HG02885 (cell line): Measurements from ENCODE around the gene KIF2C.
A peak's percentile ranks its signal among the peaks of the same experiment; 100 is the strongest.
"Not testable (repeated sequence)": the region's sequence is repeated elsewhere in the genome, so short reads cannot be mapped to it uniquely, and the experiment has no call there.

Experiments used
- ATAC-seq: cut with Tn5 transposase; IDR thresholded peaks from one replicate; pipeline ENCODE4 v1.9.1; 2021; ENCODE audit warnings: mild to moderate bottlenecking; ENCODE audit not compliant: unreplicated experiment, poor library complexity

The KIF2C gene

DNA sequence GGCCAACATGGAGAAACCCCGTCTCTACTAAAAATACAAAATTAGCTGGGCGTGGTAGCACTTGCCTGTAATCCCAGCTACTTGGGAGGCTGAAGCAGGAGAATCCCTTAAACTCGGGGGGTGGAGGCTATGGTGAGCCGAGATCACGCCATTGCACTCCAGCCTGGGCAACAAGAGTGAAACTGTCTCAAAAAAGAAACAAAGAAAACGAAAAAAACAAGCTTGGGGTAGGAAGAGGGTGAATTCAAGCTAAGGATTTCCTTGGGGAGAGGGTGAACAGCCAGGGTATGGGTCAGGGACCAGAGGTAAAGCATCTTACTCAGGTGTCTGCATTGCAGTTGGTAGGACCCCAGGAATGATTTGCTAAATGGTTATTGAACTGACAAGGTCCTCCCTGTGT lies 26.8 kb downstream of the KIF2C start:
- ATAC-seq: not testable (repeated sequence)

DNA sequence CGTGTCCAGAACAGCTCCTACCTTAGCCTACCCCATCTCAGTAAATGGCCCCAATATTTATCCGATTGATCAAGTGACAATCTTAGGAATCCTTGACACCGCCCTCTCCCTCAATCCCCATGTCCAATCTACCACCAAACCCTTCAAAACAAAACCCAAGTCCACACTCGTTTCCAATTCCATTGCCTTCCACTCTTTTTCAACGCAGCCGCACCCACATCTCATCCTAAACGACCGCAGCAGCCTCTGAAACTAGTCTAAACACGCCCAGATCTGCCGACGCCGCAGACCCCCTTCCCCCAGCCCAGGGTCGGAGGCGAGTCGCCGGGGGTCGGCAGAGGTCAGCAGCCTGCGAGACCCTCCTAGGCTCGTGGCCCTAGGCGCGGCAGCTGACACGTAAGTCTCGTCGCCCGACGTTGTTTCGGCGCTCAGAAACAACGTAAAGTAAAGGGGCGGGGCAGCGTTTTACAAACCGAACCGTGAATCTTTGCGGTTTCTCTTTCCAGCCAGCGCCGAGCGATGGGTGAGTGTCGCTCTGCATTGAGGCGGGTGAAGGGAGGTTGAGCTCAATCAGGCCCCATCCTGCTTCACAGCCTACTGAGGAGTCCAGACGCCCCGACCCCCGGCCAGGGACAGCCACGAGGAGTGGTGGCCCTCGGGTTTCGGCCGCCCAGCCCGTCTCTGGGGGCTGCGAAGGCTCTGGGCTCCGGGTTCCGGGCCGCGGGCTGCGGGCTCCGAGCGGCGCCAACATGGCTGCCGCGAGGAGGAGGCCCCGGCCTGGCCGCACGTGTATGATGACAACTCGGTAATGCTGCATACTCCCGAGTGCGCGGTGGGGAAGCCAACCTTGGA lies 35.7 kb downstream of the KIF2C start, which contains the start of gene RPS8:
Gene RPS8, plus strand, starts transcription at position 463 of the 852 bp plus-strand sequence. Its CDS starts 57 bp downstream, at position 520.
- ATAC-seq: peak; percentile 78

DNA sequence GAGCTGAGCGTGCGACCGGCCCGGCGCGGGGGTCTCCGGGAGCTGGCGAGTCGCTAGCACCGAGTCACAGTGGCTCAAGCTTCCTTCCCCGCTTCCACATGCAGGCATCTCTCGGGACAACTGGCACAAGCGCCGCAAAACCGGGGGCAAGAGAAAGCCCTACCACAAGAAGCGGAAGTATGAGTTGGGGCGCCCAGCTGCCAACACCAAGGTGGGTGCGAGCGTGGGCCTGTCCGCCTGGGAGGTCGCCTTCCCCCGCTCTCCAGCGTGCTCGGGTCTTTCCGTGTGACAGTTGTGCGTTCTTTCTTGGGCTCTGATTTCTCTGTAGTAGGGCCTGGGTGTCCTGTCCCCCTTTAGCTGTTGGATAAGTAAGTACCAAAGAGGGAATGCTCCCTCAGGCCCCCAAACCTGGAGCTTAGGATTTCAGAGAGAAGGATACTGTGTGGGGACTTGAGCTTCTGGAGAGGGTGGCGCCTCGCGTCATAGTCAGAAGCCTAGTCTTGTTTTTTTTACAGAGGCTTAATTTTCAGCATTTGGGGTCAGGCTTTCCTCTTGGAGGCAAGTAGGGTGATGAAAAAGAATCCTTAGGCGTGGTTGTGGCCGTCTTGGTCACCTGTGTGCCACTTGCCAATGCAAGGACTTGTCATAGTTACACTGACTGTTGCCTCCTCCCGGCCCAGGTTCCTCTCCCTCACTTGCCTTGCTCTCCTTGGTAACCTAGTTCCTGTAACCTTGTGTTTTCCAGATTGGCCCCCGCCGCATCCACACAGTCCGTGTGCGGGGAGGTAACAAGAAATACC lies 36.5 kb downstream of the KIF2C start:
- peak; percentile 13 for ATAC-seq

DNA sequence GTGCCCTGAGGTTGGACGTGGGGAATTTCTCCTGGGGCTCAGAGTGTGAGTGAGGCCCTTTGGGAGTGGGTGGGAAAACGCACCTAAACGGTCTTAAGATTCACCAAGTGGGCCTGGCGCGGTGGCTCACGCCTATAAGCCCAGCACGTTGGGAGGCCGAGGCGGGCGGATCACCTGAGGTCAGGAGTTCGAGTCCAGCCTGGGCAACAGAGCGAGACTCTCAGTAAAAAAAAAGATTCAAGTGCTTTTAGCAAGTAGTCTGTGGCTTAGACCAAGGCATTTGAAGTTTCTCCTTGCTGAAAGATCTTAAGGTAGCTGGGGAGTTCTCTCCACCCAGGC lies 37.1 kb downstream of the KIF2C start:
- no peak for ATAC-seq

DNA sequence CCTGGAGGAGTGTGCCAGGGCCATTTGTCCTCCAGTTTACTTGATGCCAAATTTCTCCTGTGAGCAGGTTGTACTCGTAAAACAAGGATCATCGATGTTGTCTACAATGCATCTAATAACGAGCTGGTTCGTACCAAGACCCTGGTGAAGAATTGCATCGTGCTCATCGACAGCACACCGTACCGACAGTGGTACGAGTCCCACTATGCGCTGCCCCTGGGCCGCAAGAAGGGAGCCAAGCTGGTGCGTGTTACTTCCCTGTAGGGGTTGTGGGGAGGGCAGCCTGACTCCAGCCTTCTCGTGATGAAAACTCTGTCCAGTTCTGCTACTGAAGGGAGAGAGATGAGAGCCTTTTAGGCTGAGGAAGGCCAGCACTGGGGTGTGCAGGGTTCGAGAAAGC lies 37.9 kb downstream of the KIF2C start:
- no peak for ATAC-seq

DNA sequence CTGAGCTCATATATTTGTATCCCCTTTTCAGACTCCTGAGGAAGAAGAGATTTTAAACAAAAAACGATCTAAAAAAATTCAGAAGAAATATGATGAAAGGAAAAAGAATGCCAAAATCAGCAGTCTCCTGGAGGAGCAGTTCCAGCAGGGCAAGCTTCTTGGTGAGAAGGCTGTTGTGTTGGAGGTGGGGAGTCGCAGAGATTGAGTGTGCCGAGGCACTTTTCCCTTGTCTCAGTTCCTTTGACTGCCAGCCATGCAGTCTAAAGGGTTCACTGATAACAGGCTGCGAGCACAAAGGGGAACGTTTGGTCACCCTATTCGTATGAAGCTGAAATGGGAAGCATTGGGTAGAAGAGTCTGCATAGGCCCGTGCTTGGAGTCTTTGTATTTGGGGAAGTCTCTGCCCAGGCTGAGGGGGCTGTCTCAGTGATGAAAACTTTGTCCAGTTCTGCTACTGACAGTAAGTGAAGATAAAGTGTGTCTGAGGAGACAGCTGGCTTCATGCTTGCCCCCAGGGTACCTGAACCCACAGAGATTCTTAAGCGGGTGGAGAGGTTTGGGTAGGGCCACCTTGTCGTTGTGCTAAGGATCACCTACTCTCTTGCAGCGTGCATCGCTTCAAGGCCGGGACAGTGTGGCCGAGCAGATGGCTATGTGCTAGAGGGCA lies 38.5 kb downstream of the KIF2C start:
- no peak for ATAC-seq

DNA sequence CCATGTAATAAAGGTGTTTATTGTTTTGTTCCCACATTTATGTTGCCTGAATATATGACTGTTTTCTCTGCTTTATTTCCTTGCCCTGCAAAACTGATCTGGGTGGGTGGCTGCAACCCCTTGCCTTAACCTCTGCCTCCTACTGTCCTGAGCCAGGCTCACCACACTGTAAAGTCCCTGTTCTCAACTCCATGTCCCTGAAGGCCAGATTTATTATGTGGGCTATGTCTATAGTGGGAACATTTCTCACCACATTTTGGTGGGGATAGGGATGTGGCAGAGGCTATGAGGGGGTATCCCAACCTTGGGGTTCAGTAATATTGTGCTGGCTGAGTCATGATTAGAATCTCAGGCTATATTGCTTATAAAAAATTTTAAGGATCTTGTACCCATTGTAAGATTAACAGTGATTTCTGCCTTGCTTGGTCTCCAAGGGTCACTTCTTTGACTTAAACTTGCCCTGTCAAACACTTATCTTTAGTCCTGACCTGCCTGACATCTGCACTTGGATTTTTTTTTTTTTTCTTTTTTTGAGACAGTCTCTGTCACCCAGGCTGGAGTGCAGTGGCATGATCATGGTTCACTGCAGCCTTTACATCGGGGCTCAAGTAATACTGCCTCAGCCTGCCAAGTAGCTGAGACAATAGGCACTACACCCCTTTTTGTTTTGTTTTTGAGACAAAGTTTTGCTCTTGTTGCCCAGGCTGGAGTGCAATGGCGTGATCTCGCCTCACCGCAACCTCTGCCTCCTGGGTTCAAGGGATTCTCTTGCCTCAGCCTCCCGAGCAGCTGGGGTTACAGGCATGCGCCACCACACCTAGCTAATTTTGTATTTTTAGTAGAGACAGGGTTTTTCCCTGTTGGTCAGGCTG lies 39.3 kb downstream of the KIF2C start:
- ATAC-seq: no peak

DNA sequence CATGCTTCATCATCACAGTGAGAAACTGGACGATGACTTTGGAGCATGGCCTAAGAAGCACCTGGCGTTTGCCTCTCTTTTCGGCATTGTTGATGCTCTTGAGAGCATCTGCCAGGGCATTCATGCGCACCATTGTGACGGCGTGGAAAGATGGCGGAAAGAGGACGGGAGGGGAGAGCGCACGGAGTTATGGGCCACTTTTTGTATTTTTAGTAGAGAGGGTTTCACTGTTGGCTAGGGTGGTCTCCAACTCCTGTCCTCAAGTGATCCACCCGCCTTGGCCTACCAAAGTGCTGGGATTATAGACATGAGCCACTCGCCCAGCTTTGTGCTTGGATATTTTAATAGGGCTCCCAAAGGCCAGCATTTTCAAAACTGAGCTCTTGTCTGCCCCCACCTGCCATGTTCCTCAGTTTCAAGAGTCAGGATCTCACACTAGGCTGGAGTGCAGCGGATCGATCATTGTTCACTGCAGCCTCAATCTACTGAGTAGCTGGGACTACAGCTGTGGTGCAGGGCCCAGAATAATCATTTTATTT lies 41.0 kb downstream of the KIF2C start:
- ATAC-seq: no peak

DNA sequence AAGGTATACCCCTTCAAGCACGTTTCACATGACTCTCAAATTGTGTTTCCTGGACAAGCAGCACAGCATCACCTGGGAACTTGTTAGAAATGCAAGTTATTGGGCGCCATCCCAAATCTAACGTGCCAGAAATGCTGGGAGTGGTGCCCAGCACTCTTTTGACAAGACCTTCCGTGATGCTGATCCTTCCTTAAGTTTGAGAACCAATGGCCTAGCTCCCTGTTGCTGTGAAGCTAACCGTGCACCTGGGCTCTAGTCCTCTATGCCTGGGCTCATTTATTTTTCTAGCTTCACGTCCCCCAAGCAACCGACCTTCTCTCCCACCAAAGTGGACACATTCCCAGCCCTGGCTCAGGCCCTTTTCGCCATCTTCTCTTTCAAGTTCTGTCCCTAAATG lies 44.1 kb downstream of the KIF2C start:
- no peak for ATAC-seq

DNA sequence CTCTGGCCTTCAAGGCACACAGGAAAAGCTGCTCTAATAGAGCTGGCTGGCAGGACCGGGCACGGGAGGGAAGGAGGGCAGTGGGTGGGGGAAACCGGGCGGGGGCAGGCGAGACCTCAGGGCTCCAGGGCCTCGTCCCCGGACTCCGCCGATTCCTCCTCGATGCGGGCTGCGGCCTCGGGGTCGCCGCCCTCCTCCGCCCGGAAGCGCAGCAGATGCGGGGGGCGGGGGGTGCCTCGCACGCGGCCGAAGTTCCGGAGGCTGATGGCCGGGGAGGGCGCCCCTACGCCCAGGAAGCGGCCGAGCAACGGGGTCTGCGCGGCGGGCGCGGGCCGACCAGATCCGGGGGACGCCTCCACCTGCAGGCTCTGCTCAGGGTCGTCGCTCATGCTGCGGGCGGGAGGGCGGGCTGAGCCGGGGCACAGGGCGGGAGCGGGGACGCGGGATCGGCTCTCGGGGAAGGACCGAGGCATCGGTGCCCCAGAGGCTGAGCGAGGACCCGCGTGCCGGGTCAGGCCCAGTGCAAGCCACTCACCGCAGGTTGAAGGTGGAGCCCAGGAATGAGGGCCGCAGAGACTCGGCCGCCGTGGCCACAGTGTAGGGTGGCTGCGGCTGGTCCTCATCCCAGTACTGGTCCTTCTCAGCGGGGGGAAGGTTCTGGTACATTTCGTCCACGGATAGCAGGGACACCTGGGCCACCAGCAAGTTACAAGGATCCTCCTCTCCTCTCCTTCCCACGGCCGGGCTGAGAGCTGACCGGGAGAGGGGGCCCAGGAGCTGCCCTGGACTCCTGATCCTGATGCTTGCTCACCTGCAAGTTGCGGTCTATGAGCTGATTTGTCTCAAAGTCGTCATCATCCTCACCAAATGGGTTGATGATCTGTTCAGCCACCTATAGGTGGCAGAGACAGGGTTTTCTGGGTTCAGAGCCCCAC lies 44.7 kb downstream of the KIF2C start:
- no peak for ATAC-seq

DNA sequence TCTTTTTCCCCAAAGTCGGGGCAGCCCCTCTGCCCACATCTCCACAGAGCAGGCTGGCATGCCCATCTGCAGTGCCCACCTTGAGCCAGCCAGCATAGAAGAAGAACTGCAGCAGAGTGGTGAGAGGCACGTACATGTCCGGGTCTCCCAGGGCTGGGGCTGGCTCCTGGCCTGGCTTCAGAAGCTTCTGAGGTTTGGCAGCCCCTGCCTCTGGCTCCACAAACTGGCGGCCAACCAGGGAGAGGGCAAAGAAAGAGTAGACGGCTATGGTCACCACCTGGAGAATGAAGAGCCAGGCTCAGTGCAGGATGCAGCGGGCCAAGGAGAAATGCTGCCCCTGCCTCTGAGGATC lies 45.4 kb downstream of the KIF2C start:
- no peak for ATAC-seq

DNA sequence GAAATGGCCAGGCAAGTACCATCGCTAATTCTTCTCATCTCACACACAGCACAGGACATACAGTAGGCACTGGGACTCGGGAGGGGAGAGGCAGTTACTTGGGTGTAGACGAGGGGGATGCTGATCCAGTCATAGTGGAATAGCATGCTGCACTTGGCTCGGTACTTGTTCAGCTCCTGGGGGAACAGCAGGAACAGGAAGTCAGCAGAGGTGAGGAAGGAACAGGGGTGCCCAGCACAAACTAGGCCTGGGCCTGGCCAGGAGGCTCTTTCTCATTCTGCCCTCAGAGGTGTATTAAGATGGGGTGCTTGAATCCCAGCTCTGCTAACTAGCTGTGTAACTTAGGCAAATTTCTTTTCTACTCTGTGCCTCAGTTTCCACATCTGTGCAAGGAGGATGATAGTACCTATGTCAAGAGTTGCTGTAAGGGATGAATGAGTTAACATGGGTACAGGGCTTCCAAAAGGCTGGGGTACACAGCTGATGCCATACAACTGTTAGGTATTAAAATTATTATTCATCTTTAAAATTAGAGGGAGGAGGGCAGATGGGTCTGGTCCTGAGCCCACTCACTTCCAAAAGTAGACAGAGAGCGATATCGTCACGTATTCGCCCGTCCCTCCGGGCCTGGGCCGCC lies 46.0 kb downstream of the KIF2C start:
- ATAC-seq: no peak

DNA sequence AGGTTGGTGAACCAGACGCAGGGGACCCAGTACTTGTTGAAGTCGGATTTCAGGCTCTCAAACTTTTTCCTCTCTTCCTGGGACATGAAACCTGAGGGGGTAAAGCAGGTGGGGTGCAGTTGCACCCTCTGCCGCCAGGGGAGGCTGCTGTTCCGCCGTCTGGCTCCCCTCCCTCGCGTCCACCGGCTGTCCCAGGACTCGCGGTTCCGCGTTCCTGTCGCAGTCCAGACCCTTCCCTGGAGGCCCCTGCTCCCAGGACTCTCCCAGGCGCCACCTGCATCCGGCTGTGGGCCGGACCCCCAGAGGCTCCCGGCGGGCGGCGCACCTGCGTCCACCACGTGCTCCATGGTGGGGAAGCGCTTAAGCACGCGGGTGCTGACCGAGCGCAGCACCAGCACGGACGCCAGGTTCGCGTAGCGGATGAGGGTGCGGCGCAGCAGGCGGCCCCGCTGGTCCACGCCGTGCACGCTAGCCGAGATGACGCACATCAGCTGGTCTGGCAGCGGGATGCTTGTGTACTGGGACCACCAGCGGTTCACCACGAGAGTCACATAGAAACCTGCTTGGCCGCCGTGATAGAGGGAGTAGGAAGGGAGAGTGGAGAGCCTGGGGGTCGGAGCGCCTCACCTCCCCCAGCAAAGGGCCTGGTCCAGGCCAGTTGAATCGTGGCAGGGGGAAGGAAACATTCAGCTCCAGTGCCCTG lies 46.7 kb downstream of the KIF2C start:
- ATAC-seq: peak; percentile 53

DNA sequence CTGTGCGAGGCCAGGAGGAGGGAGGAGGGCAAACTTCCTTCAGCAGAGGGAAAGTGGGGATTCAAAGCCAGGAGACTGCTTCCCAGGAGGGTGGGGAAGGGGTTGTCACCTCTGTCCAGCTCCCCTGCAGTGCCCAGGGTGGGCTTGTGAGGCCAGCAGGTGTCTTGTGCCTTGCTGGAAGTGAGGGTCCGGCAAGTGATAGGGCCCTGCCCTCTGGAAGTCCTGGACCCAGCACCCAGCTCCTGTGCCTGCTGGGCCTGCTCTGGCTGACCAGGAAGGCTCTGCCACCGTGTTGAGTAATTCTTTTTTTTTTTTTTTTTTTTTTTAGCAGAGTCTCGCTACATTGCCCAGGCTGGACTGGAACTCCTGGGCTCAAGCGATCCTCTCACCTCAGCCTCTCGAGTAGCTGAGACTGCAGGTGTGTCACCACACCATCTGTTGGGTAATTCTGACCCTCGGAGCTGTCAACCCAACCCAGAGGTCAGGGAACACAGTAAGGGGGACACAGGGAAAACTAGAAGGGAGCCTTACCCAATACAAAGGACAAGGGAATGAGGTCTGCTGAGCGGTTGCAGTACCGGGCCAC lies 47.3 kb downstream of the KIF2C start:
- ATAC-seq: no peak

DNA sequence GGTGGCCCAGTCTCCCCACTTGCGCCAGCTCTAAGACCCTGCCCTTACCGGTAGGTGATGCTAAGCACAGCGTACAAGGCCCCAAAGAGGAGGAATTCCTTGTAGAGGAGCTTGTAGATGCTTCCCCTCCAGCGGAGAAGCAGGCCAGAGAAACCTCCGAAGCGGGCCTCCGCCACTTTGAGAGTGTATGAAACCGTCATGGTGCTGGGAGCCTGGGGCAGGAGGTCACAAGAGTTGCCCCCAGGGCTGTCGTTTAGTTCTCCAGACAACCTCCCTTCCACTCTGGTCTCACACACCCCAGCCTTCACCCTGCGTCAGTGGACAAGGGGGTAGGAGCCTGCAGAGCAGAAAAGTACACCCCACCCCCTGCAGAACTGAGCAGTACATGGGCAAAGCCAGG lies 47.9 kb downstream of the KIF2C start:
- ATAC-seq: no peak

DNA sequence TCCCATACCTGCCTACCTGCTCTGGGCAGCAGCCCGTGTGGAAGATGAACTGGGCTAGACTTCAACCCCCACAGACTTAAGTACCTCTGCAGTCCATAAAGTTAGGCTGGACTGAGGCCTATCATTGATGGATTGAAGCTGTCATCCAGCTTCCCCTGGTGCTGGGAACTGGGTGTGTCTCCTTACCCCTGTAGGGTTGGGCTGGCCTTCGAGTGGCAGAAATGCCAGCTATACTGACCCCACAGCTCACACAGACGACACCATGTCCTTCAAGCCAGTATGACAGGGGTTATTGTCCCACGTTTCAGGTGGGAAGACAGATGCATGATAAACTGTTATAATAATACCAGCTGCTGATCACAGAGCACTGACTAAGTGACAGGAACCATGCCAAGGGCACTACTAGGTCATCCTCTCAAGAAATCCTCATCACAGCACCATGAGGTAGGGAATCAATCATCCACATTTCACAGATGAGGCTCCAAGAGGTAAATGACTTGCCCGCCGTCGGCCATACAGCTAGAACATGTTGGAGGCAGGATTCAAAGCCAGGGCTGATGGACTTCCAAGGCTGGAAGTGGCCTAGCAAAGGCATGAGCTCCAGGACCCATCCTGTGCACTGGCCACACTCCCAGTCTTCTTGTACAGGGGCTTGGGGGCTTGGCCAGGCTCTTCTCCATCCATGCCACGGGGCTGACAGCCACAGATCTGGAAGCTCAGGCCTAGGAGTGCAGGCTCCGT lies 48.7 kb downstream of the KIF2C start, which contains the start of gene BEST4:
Gene BEST4, minus strand, starts transcription at position 51 of the 741 bp plus-strand sequence. CDS start 465 bp downstream, outside the sequence.
- no peak for ATAC-seq
